Mesodermal cell (in vitro differentiated cells): ENCODE results near the gene AMOTL1.

Source experiments
- H3K27ac ChIP-seq: 2 replicates; pipeline ENCODE4 v1.7.0; 2013; ENCODE audit warnings: mild to moderate bottlenecking, low read depth, low read length, moderate library complexity; ENCODE audit not compliant: severe bottlenecking
- H3K36me3 ChIP-seq: 2 replicates; pipeline ENCODE4 v1.7.1; 2013; ENCODE audit warnings: mild to moderate bottlenecking, low read length, moderate library complexity; ENCODE audit not compliant: control insufficient read depth, insufficient read depth
- H3K4me1 ChIP-seq: one replicate; pipeline ENCODE4 v1.7.1; 2013; ENCODE audit warnings: mild to moderate bottlenecking, low read length; ENCODE audit not compliant: insufficient read depth, control insufficient read depth, poor library complexity, severe bottlenecking
- H3K4me3 ChIP-seq: 2 replicates; pipeline ENCODE4 v1.7.0; 2013; ENCODE audit warnings: low read length, control low read depth, mild to moderate bottlenecking; ENCODE audit not compliant: insufficient read depth, poor library complexity, severe bottlenecking; ENCODE audit errors: extremely low read depth
- H3K9me3 ChIP-seq: 2 replicates; pipeline ENCODE4 v1.7.1; 2013; ENCODE audit warnings: mild to moderate bottlenecking, low read length, moderate library complexity; ENCODE audit not compliant: control insufficient read depth
- WGBS, 2 experiments: methylation state at CpG; one replicate each; pipeline ENCODE4 v1.1.5; 2013; ENCODE audit warnings: missing lambda C conversion rate in 2 of 2; ENCODE audit not compliant: insufficient coverage in 2 of 2; 5-methylcytosine and 5-hydroxymethylcytosine counted together

The AMOTL1 gene

GRCh38 chr11:94866231-94866822, 98.2 kb downstream of the AMOTL1 start:
- Histone ChIP-seq H3K36me3 (peaks cover 96% of the 10 kb centered on the region), H3K4me1 (peaks cover 9% of the 10 kb centered on the region), H3K27ac (peak overlapping the region; percentile 20), H3K4me3 (no peak overlapping the region), H3K9me3 (no peaks in the 10 kb centered on the region)
- 72 to 76% methylated on average over 6 to 7 of the region's 8 CpGs for WGBS, 2 experiments

GRCh38 chr11:94866936-94867795, 99.0 kb downstream of the AMOTL1 start:
- Histone ChIP-seq H3K4me3 (no peak overlapping the region), H3K9me3 (no peaks in the 10 kb centered on the region), H3K27ac (peak overlapping the region; percentile 20), H3K4me1 (peaks cover 9% of the 10 kb centered on the region), H3K36me3 (peaks cover 96% of the 10 kb centered on the region)
- WGBS, 2 experiments, result 71 to 78% methylated on average over 6 to 9 of the region's 9 CpGs

GRCh38 chr11:94868468-94868867, 100.3 kb downstream of the AMOTL1 start:
- no peak overlapping the region for H3K4me3 ChIP-seq
- H3K36me3 ChIP-seq, result peaks cover 97% of the 10 kb centered on the region
- 89 to 94% methylated on average over 2 to 3 of the region's 5 CpGs for WGBS, 2 experiments
- H3K9me3 ChIP-seq, result no peaks in the 10 kb centered on the region
- peaks cover 9% of the 10 kb centered on the region for H3K4me1 ChIP-seq
- no peak overlapping the region for H3K27ac ChIP-seq

- Histone ChIP-seq H3K4me1 (peaks cover 12% of the 10 kb centered on the region), H3K36me3 (peaks cover 99% of the 10 kb centered on the region)
- WGBS, 2 experiments, result 97 to 100% methylated on average over 8 to 9 of the region's 10 CpGs
Measured at GRCh38 chr11:94869186-94869585, 101.0 kb downstream of the AMOTL1 start.

GRCh38 chr11:94870422-94870821, 102.3 kb downstream of the AMOTL1 start:
- H3K4me3 ChIP-seq, result no peak overlapping the region
- WGBS, 2 experiments, result 82 to 97% methylated on average over 3 to 5 of the region's 5 CpGs
- H3K36me3 ChIP-seq, result peaks cover 99% of the 10 kb centered on the region

More at GRCh38 chr11:94869186-94869585, 101.0 kb downstream of the AMOTL1 start:
- no peak overlapping the region for H3K4me3 ChIP-seq
- no peaks in the 10 kb centered on the region for H3K9me3 ChIP-seq
- no peak overlapping the region for H3K27ac ChIP-seq

GRCh38 chr11:94871491-94872185, 103.5 kb downstream of the AMOTL1 start:
- H3K9me3 ChIP-seq, result no peaks in the 10 kb centered on the region
- H3K27ac ChIP-seq, result no peak overlapping the region
- peaks cover 22% of the 10 kb centered on the region for H3K4me1 ChIP-seq
- no peak overlapping the region for H3K4me3 ChIP-seq
- peaks cover 90% of the 10 kb centered on the region for H3K36me3 ChIP-seq
- WGBS, 2 experiments, result 96 to 98% methylated on average over 14 of the region's 15 CpGs

More at GRCh38 chr11:94870422-94870821, 102.3 kb downstream of the AMOTL1 start:
- Histone ChIP-seq H3K4me1 (peaks cover 13% of the 10 kb centered on the region), H3K9me3 (no peaks in the 10 kb centered on the region), H3K27ac (no peak overlapping the region)

GRCh38 chr11:94873916-94874540, 105.9 kb downstream of the AMOTL1 start:
- H3K36me3 ChIP-seq, result peaks cover 86% of the 10 kb centered on the region

GRCh38 chr11:94876222-94876621, 108.1 kb downstream of the AMOTL1 start:
- Histone ChIP-seq H3K4me3 (no peak overlapping the region), H3K4me1 (peaks cover 28% of the 10 kb centered on the region), H3K27ac (peak overlapping the region; percentile 90), H3K9me3 (no peaks in the 10 kb centered on the region), H3K36me3 (peaks cover 86% of the 10 kb centered on the region)
- 96 to 100% methylated on average over 1 to 4 of the region's 8 CpGs for WGBS, 2 experiments

More at GRCh38 chr11:94873916-94874540, 105.9 kb downstream of the AMOTL1 start:
- WGBS, 2 experiments, result 83 to 85% methylated on average over 4 of the region's 5 CpGs
- Histone ChIP-seq H3K4me3 (no peak overlapping the region), H3K27ac (peak overlapping the region; percentile 39), H3K9me3 (no peaks in the 10 kb centered on the region), H3K4me1 (peaks cover 28% of the 10 kb centered on the region)

- Histone ChIP-seq H3K4me1 (peaks cover 28% of the 10 kb centered on the region), H3K27ac (peak overlapping the region; percentile 90), H3K36me3 (peaks cover 86% of the 10 kb centered on the region), H3K9me3 (no peaks in the 10 kb centered on the region), H3K4me3 (no peak overlapping the region)
- 53 to 84% methylated on average over 7 to 8 of the region's 12 CpGs for WGBS, 2 experiments
Measured at GRCh38 chr11:94876645-94877442, 108.7 kb downstream of the AMOTL1 start.
